ENCODE measurements around the gene CCDC60.

Gene CCDC60

GRCh38 chr12:119366007-119366406, 31.5 kb downstream of the CCDC60 start:
- no peak for ATAC-seq
- TF ChIP-seq ESRRG (CRISPR knock-in tag; IDR thresholded peaks at IDR 0.05), result no peak
- TF ChIP-seq ZNF8 (CRISPR knock-in tag; IDR thresholded peaks at IDR 0.05), result no peak
- TF ChIP-seq SNAI2 (CRISPR knock-in tag; IDR thresholded peaks at IDR 0.05), result no peak
- no peak for TF ChIP-seq CREB5 (CRISPR knock-in tag; IDR thresholded peaks at IDR 0.05; ENCODE audit: low read depth)
- no peak for TF ChIP-seq ZNF70 (CRISPR knock-in tag; IDR thresholded peaks at IDR 0.05)
- no peak for TF ChIP-seq PATZ1 (CRISPR knock-in tag; IDR thresholded peaks at IDR 0.05; ENCODE audit: borderline replicate concordance)
- no peak for TF ChIP-seq RARB (CRISPR knock-in tag; IDR thresholded peaks at IDR 0.05)
- TF ChIP-seq TSHZ2 (CRISPR knock-in tag; IDR thresholded peaks at IDR 0.05), result no peak
- no peak for TF ChIP-seq ZC3H10 (CRISPR knock-in tag; IDR thresholded peaks at IDR 0.05)
- TF ChIP-seq PPARA (CRISPR knock-in tag; IDR thresholded peaks at IDR 0.05; ENCODE audit: borderline replicate concordance), result no peak
- no peak for TF ChIP-seq ISL1 (CRISPR knock-in tag; IDR thresholded peaks at IDR 0.05)
- TF ChIP-seq ZFP3 (CRISPR knock-in tag; IDR thresholded peaks at IDR 0.05), result no peak
- no peak for TF ChIP-seq BACH2 (CRISPR knock-in tag; IDR thresholded peaks at IDR 0.05; ENCODE audit: borderline replicate concordance)
- no peak for TF ChIP-seq ZFP30 (CRISPR knock-in tag; IDR thresholded peaks at IDR 0.05)
- no peak for TF ChIP-seq TCF4 (CRISPR knock-in tag; IDR thresholded peaks at IDR 0.05; ENCODE audit: borderline replicate concordance)

GRCh38 chr12:119369161-119369560, 34.6 kb downstream of the CCDC60 start:
- ATAC-seq, result no peak
- TF ChIP-seq RARB (CRISPR knock-in tag; IDR thresholded peaks at IDR 0.05) (no peak), ESRRG (CRISPR knock-in tag; IDR thresholded peaks at IDR 0.05) (no peak), ZNF70 (CRISPR knock-in tag; IDR thresholded peaks at IDR 0.05) (no peak), ARNTL (CRISPR knock-in tag; IDR thresholded peaks at IDR 0.05; ENCODE audit: borderline replicate concordance, low read depth) (no peak), TCF4 (CRISPR knock-in tag; IDR thresholded peaks at IDR 0.05; ENCODE audit: borderline replicate concordance) (no peak), TOX (CRISPR knock-in tag; IDR thresholded peaks at IDR 0.05; ENCODE audit: borderline replicate concordance) (no peak), ZNF565 (CRISPR knock-in tag; conservative IDR thresholded peaks at IDR 0.05; ENCODE audit: low read depth) (no peak), OSR1 (CRISPR knock-in tag; IDR thresholded peaks at IDR 0.05) (no peak)

- TF ChIP-seq ARNTL (CRISPR knock-in tag; IDR thresholded peaks at IDR 0.05; ENCODE audit: borderline replicate concordance, low read depth) (no peak), CSDC2 (CRISPR knock-in tag; IDR thresholded peaks at IDR 0.05) (no peak), TOX (CRISPR knock-in tag; IDR thresholded peaks at IDR 0.05; ENCODE audit: borderline replicate concordance) (no peak), CSRNP3 (CRISPR knock-in tag; IDR thresholded peaks at IDR 0.05) (no peak), ZC3H10 (CRISPR knock-in tag; IDR thresholded peaks at IDR 0.05) (no peak), RARB (CRISPR knock-in tag; IDR thresholded peaks at IDR 0.05) (no peak), ZNF565 (CRISPR knock-in tag; conservative IDR thresholded peaks at IDR 0.05; ENCODE audit: low read depth) (no peak), TSHZ2 (CRISPR knock-in tag; IDR thresholded peaks at IDR 0.05) (no peak), TCF4 (CRISPR knock-in tag; IDR thresholded peaks at IDR 0.05; ENCODE audit: borderline replicate concordance) (no peak), BACH2 (CRISPR knock-in tag; IDR thresholded peaks at IDR 0.05; ENCODE audit: borderline replicate concordance) (no peak), SNAI2 (CRISPR knock-in tag; IDR thresholded peaks at IDR 0.05) (no peak), ZFP30 (CRISPR knock-in tag; IDR thresholded peaks at IDR 0.05) (no peak), ZNF8 (CRISPR knock-in tag; IDR thresholded peaks at IDR 0.05) (no peak)
- ATAC-seq, result no peak
These were observed 35.5 kb downstream of the CCDC60 start for GRCh38 chr12:119369907-119370546.

Measured in SK-N-SH treated with all-trans-retinoic acid at 6 μM for 48 hours (cell line).